Activated B cell treated with CpG ODN at 0.5 μM for 24 hours (primary cell): ENCODE measurements around the gene EFNA5. TPM values are rescaled to one million over a fixed set of nuclear protein-coding genes. Genes with fewer than 3 reads are reported as not detected.

Source experiments
- ATAC-seq: fragments of 200-7000 bp; cut with Tn5 transposase; one replicate; pipeline ENCODE4 v1.10.0; 2021; ENCODE audit warnings: low read depth, mild to moderate bottlenecking, moderate library complexity
- CTCF ChIA-PET: fragments of 350-600 bp; sonication (Branson Sonifier 250); formaldehyde crosslinking; loops from one replicate; lab custom pipeline; 2021; ENCODE audit warnings: antibody characterized with exemption; lab: Charles Lee
- POLR2A ChIA-PET: fragments of 350-600 bp; sonication (Branson Sonifier 250); formaldehyde crosslinking; loops from one replicate; lab custom pipeline; 2021; ENCODE audit warnings: antibody characterized with exemption; lab: Charles Lee
- DNase-seq: peaks from one replicate; pipeline ENCODE4 v3.0.0; 2022
- H3K27ac Mint-ChIP-seq: one replicate; pipeline ENCODE4 v1.8.0; 2020; ENCODE audit warnings: mixed read lengths
- H3K27me3 Mint-ChIP-seq: one replicate; pipeline ENCODE4 v1.8.0; 2021; ENCODE audit warnings: mixed read lengths
- H3K36me3 Mint-ChIP-seq: one replicate; pipeline ENCODE4 v1.8.0; 2021; ENCODE audit warnings: low read depth, mixed read lengths
- H3K4me1 Mint-ChIP-seq: one replicate; pipeline ENCODE4 v1.8.0; 2021; ENCODE audit warnings: mixed read lengths
- H3K4me3 Mint-ChIP-seq: one replicate; pipeline ENCODE4 v1.8.0; 2020; ENCODE audit warnings: mild to moderate bottlenecking, mixed read lengths
- H3K9me3 Mint-ChIP-seq: one replicate; pipeline ENCODE4 v1.8.0; 2020; ENCODE audit warnings: mixed read lengths
- intact Hi-C: fragments of 100-400 bp; cut with micrococcal nuclease; formaldehyde crosslinking; loops from one replicate; pipeline ENCODE4 v1.15.1; 2024
- total RNA-seq: library from RNA; stranded (reverse); gene quantifications from 2 replicates; pipeline ENCODE4 v1.2.3, GENCODE V29; 2022
- TF ChIP-seq, protein P1 (sequence below): fragments of 200-600 bp; IDR thresholded peaks from one replicate; pipeline ENCODE4 v1.8.0; 2022; ENCODE audit warnings: antibody characterized with exemption, mild to moderate bottlenecking

Gene EFNA5
- total RNA-seq, 1 donor from 2014 or later: not detected

DNA sequence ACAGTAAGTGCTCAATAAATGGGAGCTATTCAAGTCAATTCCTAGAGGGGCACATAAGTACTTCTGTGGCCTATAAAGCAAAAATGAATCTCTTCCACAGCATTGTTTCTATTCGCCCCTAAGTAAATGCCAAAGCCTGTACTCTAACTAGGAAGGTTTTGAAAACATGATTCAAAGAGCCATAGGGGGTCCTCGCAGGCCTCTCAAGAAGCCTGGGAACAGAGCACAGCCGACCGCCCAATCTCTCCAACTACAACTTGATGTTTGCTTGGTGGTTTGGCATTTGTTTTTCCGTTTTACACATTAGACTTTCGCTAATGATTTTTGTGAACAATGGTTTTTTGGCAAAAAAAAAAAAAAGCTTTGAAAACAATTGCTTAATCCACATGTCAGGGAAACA lies 19.4 kb downstream of the EFNA5 start:
- intact Hi-C loops: no loop called here
- TF ChIP-seq, protein P1, sequence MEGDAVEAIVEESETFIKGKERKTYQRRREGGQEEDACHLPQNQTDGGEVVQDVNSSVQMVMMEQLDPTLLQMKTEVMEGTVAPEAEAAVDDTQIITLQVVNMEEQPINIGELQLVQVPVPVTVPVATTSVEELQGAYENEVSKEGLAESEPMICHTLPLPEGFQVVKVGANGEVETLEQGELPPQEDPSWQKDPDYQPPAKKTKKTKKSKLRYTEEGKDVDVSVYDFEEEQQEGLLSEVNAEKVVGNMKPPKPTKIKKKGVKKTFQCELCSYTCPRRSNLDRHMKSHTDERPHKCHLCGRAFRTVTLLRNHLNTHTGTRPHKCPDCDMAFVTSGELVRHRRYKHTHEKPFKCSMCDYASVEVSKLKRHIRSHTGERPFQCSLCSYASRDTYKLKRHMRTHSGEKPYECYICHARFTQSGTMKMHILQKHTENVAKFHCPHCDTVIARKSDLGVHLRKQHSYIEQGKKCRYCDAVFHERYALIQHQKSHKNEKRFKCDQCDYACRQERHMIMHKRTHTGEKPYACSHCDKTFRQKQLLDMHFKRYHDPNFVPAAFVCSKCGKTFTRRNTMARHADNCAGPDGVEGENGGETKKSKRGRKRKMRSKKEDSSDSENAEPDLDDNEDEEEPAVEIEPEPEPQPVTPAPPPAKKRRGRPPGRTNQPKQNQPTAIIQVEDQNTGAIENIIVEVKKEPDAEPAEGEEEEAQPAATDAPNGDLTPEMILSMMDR: no peak
- no peak overlapping the region for H3K27ac Mint-ChIP-seq
- DNase-seq (no peak), ATAC-seq (no peak)
- ChIA-PET CTCF (no interaction called here), POLR2A (no interaction called here)
- H3K4me1 Mint-ChIP-seq: no peaks in the 10 kb centered on the region
- no peaks in the 10 kb centered on the region for H3K9me3 Mint-ChIP-seq
- no peak overlapping the region for H3K4me3 Mint-ChIP-seq
- H3K36me3 Mint-ChIP-seq: no peaks in the 10 kb centered on the region
- peaks cover 5% of the 10 kb centered on the region for H3K27me3 Mint-ChIP-seq

DNA sequence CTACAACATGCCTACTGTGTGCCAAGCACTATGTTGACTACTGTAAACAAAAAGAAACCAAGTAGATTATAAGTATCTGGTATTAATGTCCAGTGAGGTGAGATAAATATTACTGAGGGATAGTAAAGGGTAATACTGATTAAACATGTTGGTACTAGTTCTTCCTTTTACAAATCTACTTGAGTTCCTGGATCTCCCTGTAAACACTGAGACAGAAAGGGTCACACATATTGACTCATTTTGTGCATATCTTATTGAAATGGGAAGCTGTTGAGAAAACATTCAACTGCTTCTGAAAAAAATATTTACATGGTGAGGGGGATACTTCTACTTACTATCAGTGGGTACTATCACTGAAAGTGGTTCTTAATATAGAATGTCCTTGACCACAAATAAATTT lies 24.3 kb downstream of the EFNA5 start:
- TF ChIP-seq, protein P1: no peak
- CTCF ChIA-PET: no interaction called here
- Mint-ChIP-seq H3K4me1 (no peaks in the 10 kb centered on the region), H3K27me3 (no peaks in the 10 kb centered on the region), H3K9me3 (no peaks in the 10 kb centered on the region), H3K27ac (no peak overlapping the region), H3K4me3 (no peak overlapping the region), H3K36me3 (no peaks in the 10 kb centered on the region)
- ATAC-seq: no peak
- intact Hi-C loops: no loop called here
- POLR2A ChIA-PET: no interaction called here
- no peak for DNase-seq

DNA sequence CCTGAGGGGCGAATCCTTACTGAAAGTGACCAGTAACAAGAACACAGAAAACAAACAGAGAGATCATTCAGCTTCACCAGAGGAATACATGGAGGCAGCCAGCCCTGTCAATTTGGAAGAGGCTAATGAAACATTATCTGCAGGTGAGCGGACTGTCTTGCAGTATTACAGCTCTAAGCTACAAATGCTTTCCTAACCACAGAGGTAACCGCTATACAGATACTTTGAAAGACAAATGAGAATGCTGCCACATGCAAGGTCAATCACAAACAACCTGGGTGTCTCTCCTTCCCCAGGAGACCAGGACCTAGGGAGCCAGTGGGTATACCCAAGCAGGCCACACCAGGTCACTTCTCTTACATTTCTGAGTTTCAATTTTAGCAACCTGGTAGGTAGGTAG lies 30.2 kb downstream of the EFNA5 start:
- CTCF ChIA-PET: no interaction called here
- H3K27ac Mint-ChIP-seq: no peak overlapping the region
- H3K36me3 Mint-ChIP-seq: no peaks in the 10 kb centered on the region
- H3K4me1 Mint-ChIP-seq: no peaks in the 10 kb centered on the region
- DNase-seq (no peak), ATAC-seq (no peak)
- TF ChIP-seq, protein P1: no peak
- H3K4me3 Mint-ChIP-seq: no peak overlapping the region
- peaks cover 2% of the 10 kb centered on the region for H3K27me3 Mint-ChIP-seq
- H3K9me3 Mint-ChIP-seq: no peaks in the 10 kb centered on the region
- intact Hi-C loops: no loop called here
- POLR2A ChIA-PET: no interaction called here

DNA sequence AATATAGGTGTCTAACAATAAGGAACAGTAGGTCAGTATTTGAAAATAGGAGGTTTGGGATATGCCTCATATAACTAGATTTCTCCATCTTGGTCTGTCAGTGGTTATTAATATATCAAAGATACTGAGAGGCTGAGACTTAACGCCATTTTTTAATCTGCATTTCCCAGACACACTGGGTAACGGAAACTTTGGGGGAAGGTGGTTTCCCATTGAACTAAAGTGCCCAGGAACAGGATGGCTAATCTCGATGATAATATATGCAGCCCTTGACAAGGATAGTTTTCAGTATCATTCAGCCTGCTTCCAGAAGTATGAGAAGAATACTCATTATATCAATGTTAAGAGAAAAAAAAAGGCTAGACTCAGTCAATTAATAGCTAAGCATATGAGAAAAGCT lies 30.7 kb downstream of the EFNA5 start:
- Mint-ChIP-seq H3K27ac (no peak overlapping the region), H3K9me3 (no peaks in the 10 kb centered on the region), H3K4me1 (no peaks in the 10 kb centered on the region), H3K27me3 (peaks cover 2% of the 10 kb centered on the region), H3K4me3 (no peak overlapping the region), H3K36me3 (no peaks in the 10 kb centered on the region)
- ChIA-PET CTCF (no interaction called here), POLR2A (no interaction called here)
- TF ChIP-seq, protein P1: no peak
- DNase-seq (no peak), ATAC-seq (no peak)
- intact Hi-C loops: no loop called here

DNA sequence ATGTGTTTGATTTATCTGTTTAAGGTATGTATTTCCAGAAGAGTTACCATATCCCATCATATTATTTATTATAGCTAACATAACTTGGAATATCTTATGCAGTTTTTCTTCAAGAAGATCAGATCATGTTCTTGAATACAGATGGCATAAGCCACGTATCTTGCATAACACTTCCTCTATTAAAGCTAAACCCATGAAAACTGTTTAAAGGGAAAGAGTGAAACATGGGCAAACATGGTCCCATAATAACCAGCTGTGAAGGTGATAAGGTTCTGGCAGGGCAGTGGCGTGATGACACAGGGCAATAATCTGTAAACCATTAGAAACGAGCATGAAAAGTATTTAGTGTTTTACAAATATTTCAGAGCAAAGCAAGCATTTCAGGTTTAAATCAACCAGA lies 34.2 kb downstream of the EFNA5 start:
- CTCF ChIA-PET: no interaction called here
- Mint-ChIP-seq H3K27ac (no peak overlapping the region), H3K9me3 (no peaks in the 10 kb centered on the region), H3K27me3 (peaks cover 2% of the 10 kb centered on the region), H3K4me3 (no peak overlapping the region), H3K36me3 (no peaks in the 10 kb centered on the region), H3K4me1 (no peaks in the 10 kb centered on the region)
- POLR2A ChIA-PET: no interaction called here
- no peak for DNase-seq
- intact Hi-C loops: no loop called here
- ATAC-seq: no peak
- TF ChIP-seq, protein P1: no peak
